Measurements from ENCODE around the gene LCN10. TPM values are rescaled to one million over a fixed set of nuclear protein-coding genes. Genes with fewer than 3 reads are reported as not detected.
A peak's percentile ranks its signal among the peaks of the same experiment; 100 is the strongest.
"Not testable (repeated sequence)": the region's sequence is repeated elsewhere in the genome, so short reads cannot be mapped to it uniquely, and the experiment has no call there.

The LCN10 gene
- total RNA-seq, 4 donors from 2014 or later: 7.0 to 12.6 (median 9.8) TPM

DNA sequence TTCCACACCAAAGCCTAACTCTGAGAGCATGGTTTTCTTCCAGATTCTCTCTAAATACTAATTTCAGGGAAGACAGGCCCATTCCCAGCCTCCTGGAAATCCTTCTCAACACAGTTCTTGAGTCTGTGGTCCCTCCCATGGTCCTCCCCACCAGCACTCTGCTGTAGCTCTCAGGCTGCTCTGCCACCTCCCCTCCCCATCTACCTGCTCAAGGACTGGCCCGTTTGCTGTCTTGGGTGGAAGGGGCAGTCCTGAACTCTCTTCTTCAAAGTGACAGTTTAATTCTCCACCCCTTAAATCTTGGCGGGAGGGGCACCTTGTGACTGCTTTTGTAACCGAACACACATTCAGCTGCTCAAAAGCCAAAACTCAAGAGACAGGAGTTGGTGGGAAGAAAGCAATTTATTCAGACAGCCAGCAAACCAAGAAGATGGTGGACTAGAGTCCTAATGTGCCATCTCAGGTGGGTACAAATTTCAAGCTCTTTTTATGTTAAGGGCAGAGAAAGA is 29.2 kb upstream of the LCN10 start:
- H3K9me3 ChIP-seq: peaks cover 0 to 6% (median 3%) of the 10 kb centered on the region in 4 donors
- peaks cover 0 to 16% (median 0%) of the 10 kb centered on the region in 4 donors for H3K27me3 ChIP-seq
- no peak overlapping the region for H3K4me3 ChIP-seq
- intact Hi-C loops (cut with DNase I): no loop called here
- H3K27ac ChIP-seq (replicated peaks in 1 of 4): no peak overlapping the region
- peaks cover 0 to 5% (median 2%) of the 10 kb centered on the region in 4 donors for H3K4me1 ChIP-seq
- 82% methylated on average over 3 of the region's 3 CpGs for WGBS
- TF ChIP-seq EP300 (IDR thresholded peaks at IDR 0.05) (no peak), POLR2A (IDR thresholded peaks at IDR 0.05; ENCODE audit: low read depth) (no peak), POLR2AphosphoS5 (IDR thresholded peaks at IDR 0.05) (no peak)
- TF ChIP-seq, protein P1, sequence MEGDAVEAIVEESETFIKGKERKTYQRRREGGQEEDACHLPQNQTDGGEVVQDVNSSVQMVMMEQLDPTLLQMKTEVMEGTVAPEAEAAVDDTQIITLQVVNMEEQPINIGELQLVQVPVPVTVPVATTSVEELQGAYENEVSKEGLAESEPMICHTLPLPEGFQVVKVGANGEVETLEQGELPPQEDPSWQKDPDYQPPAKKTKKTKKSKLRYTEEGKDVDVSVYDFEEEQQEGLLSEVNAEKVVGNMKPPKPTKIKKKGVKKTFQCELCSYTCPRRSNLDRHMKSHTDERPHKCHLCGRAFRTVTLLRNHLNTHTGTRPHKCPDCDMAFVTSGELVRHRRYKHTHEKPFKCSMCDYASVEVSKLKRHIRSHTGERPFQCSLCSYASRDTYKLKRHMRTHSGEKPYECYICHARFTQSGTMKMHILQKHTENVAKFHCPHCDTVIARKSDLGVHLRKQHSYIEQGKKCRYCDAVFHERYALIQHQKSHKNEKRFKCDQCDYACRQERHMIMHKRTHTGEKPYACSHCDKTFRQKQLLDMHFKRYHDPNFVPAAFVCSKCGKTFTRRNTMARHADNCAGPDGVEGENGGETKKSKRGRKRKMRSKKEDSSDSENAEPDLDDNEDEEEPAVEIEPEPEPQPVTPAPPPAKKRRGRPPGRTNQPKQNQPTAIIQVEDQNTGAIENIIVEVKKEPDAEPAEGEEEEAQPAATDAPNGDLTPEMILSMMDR (IDR thresholded peaks at IDR 0.05): no peak
- DNase-seq (ENCODE audit: extremely low spot score): no peak
- no peaks in the 10 kb centered on the region for H3K36me3 ChIP-seq

DNA sequence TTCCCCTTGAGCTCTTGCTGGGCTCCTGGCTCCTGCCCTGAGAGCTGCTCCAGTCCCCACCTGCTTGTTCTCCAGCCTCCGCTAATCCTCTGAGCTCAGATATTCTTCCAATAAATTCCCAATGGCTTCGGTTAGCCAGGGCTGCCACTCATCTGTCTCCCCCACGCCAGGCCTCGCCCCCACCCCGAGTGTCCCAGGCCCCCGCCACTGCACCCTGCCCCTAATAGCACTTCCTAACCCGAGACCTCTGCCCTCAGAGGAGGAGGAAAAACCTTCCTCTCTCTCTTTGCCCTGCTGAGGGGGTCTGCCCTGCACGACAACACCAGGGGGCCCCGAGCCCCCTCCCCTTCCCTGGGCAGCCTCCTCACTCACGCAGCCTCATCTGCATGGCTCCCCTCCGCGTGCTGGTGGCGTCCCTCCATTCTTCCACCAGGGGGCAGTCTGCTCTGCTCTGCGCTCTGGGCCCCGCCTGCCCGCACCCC is 27.0 kb upstream of the LCN10 start:
- Histone ChIP-seq H3K9me3 (peaks cover 0 to 6% (median 3%) of the 10 kb centered on the region in 4 donors), H3K4me1 (peaks cover 0 to 5% (median 2%) of the 10 kb centered on the region in 4 donors), H3K36me3 (no peaks in the 10 kb centered on the region), H3K27ac (replicated peaks in 1 of 4) (no peak overlapping the region), H3K27me3 (peaks cover 0 to 27% (median 0%) of the 10 kb centered on the region in 4 donors), H3K4me3 (no peak overlapping the region)
- TF ChIP-seq POLR2A (IDR thresholded peaks at IDR 0.05; ENCODE audit: low read depth) (no peak), POLR2AphosphoS5 (IDR thresholded peaks at IDR 0.05) (no peak), EP300 (IDR thresholded peaks at IDR 0.05) (no peak)
- TF ChIP-seq, protein P1 (IDR thresholded peaks at IDR 0.05): peak; percentile 18 to 64 (median 42)
- DNase-seq (ENCODE audit: extremely low spot score): no peak
- intact Hi-C loops (cut with DNase I): no loop called here
- WGBS: 11% methylated on average over 5 of the region's 16 CpGs

DNA sequence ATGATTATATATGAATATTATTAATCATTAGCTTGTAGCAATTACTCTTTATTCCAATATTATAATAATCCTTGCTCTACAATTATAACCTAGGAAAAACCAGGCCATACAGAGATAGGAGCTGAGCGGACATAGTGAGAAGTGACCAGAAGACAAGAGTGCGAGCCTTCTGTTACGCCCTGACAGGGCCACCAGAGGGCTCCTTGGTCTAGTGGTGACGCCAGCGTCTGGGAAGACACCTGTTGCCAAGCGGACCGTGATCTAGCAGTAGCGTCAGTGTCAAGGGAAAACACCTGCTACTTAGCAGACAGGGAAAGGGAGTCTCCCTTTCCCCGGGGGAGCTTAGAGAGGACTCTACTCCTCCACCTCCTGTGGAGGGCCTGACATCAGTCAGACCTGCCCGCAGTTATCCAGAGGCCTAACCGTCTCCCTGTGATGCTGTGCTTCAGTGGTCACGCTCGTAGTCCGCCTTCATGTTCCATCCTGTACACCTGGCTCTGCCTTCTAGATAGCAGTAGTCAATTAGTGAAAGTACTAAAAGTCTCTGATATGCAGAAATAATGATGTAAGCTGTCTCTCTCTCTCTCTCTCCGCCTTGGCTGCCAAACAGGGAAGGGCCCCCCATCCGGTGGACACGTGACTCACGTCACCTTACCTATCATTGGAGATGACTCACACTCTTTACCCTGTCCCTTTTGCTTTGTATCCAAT is 23.8 kb upstream of the LCN10 start:
- intact Hi-C loops (cut with DNase I); H3K4me3 ChIP-seq; H3K36me3 ChIP-seq; H3K27ac ChIP-seq (replicated peaks in 1 of 4); DNase-seq (ENCODE audit: extremely low spot score); H3K9me3 ChIP-seq: not testable (repeated sequence)
- WGBS: 60% methylated on average over 12 of the region's 18 CpGs
- TF ChIP-seq, protein P1 (IDR thresholded peaks at IDR 0.05): peak in 1 of 3 experiments; percentile 35
- H3K4me1 ChIP-seq: peaks cover 0 to 13% (median 10%) of the 10 kb centered on the region in 4 donors
- peaks cover 0 to 59% (median 8%) of the 10 kb centered on the region in 4 donors for H3K27me3 ChIP-seq

DNA sequence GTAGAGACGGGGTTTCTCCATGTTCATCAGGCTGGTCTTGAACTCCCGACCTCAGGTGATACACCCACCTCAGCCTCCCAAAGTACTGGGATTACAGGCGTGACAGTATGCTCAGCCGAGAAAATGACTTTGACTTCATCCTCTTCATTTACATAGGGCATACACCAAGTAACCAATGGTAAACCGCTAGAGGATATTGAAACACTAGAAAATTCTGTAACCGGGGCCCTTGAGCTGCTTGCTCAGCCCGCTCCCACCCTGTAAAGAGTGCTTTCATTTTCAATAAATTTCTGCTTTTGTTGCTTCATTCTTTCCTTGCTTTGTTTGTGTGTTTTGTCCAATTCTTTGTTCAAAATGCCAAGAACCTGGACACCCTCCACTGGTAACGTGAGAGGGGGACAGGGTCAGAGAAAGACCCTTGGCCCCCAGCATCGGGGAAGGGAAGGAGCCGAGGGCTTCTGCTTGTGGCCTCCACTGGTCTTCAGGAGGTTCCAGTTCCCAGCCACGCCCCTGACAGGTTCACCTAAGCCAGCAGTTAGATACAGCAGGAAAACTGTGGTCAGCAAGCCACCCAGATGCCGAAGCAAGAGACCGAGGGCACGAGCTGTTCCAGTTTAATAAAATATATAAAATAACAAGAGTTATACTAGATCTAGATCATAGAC is 23.1 kb upstream of the LCN10 start:
- H3K36me3 ChIP-seq; intact Hi-C loops (cut with DNase I); DNase-seq (ENCODE audit: extremely low spot score); H3K4me3 ChIP-seq; H3K27ac ChIP-seq (replicated peaks in 1 of 4); H3K9me3 ChIP-seq: not testable (repeated sequence)
- peaks cover 0 to 60% (median 8%) of the 10 kb centered on the region in 4 donors for H3K27me3 ChIP-seq
- WGBS: 79% methylated on average over 14 of the region's 14 CpGs
- peaks cover 0 to 18% (median 13%) of the 10 kb centered on the region in 4 donors for H3K4me1 ChIP-seq

DNA sequence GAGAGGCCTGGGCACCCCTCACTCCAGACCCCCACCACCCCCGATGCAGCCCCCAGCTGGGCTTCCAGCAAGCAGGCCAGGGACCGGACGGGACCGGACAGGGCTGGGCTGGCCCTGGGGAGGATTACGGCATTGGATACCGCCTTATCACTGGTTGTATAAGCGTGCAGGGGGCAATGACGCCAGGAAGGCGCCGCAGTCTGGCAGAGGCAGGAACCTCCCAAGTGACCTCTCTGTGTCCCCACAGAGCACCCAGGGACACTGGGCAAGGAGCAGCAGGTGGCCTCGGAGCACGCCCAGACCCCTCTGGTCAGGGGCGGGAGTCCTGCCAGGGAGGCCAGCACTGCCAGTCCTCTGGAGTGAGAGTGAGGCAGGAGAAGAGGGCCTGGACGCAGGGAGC is 22.3 kb upstream of the LCN10 start:
- Histone ChIP-seq H3K4me1 (peaks cover 0 to 20% (median 15%) of the 10 kb centered on the region in 4 donors), H3K27ac (replicated peaks in 1 of 4) (no peak overlapping the region), H3K4me3 (no peak overlapping the region), H3K36me3 (no peaks in the 10 kb centered on the region), H3K9me3 (no peaks in the 10 kb centered on the region), H3K27me3 (peaks cover 0 to 68% (median 8%) of the 10 kb centered on the region in 4 donors)
- TF ChIP-seq EP300 (IDR thresholded peaks at IDR 0.05): no peak
- no peak for TF ChIP-seq POLR2AphosphoS5 (IDR thresholded peaks at IDR 0.05)
- TF ChIP-seq, protein P1 (IDR thresholded peaks at IDR 0.05): no peak
- TF ChIP-seq POLR2A (IDR thresholded peaks at IDR 0.05; ENCODE audit: low read depth): no peak
- 89% methylated on average over 4 of the region's 14 CpGs for WGBS
- intact Hi-C loops (cut with DNase I): no loop called here
- DNase-seq (ENCODE audit: extremely low spot score): no peak

Data from esophagus muscularis mucosa (tissue), 4 donors.